ENCODE data around the gene ADH1C. TPM values are rescaled to one million over a fixed set of nuclear protein-coding genes. Genes with fewer than 3 reads are reported as not detected.

ADH1C gene
- total RNA-seq: 100 to 1,000 TPM in 2 of 4 donors, 10 to 100 TPM in 2; 28.1 to 496 (median 231) TPM

- Histone ChIP-seq H3K36me3 (no peaks in the 10 kb centered on the region), H3K27me3 (no peaks in the 10 kb centered on the region), H3K4me3 (peak within 1 kb of the TSS in 3 of 4 donors; percentile 26 to 42 (median 27)), H3K27ac (peak within 1 kb of the TSS; percentile 66 to 75 (median 72)), H3K9me3 (no peaks in the 10 kb centered on the region), H3K4me1 (peaks cover 5 to 25% (median 11%) of the 10 kb centered on the region in 4 donors)
- intact Hi-C loops (cut with DNase I; ENCODE audit: low total_unique reads) (no loop called here), in situ Hi-C loops (cut with MboI; ENCODE audit: low pct_ligation_motif_present in 1 of 4, low pct_unique_long_range_greater_than_20kb in 1 of 4, low sequenced_read_pairs in 3 of 4) (no loop called here)
- TF ChIP-seq POLR2A (IDR thresholded peaks at IDR 0.05): peak; percentile 88
- no peak for TF ChIP-seq EP300 (IDR thresholded peaks at IDR 0.05; ENCODE audit: low read depth)
- TF ChIP-seq POLR2AphosphoS5 (IDR thresholded peaks at IDR 0.05): peak; percentile 69 to 97 (median 91)
- TF ChIP-seq CTCF (IDR thresholded peaks at IDR 0.05): no peak
- DNase-seq: peak; percentile 28
- 27 to 31% methylated on average over 8 to 10 of the region's 10 CpGs for WGBS, 2 donors (ENCODE audit: low coverage in 1 of 2)
These were observed at the start of gene ADH1C for GRCh38 chr4:99352602-99353537. ADH1C (minus strand) TSS chr4:99352746; CDS start chr4:99352675, 71 bp downstream.

- H3K9me3 ChIP-seq: no peaks in the 10 kb centered on the region
- in situ Hi-C loops (cut with MboI; ENCODE audit: low pct_ligation_motif_present in 1 of 4, low pct_unique_long_range_greater_than_20kb in 1 of 4, low sequenced_read_pairs in 3 of 4) (loop anchor here (10.0 to 25.0 kb wide), 5 partner anchors 196 to 439 kb away; partner anchors contain the start of gene METAP1 (in 1 of the 4)), intact Hi-C loops (cut with DNase I; ENCODE audit: low total_unique reads) (loop anchor here (10.0 kb wide), 2 partner anchors 76 to 196 kb away; partner anchors contain the start of gene ADH1B)
- H3K36me3 ChIP-seq: no peaks in the 10 kb centered on the region
- peaks cover 4 to 30% (median 19%) of the 10 kb centered on the region in 4 donors for H3K4me1 ChIP-seq
- DNase-seq: no peak
- TF ChIP-seq POLR2A (IDR thresholded peaks at IDR 0.05) (no peak), CTCF (IDR thresholded peaks at IDR 0.05) (no peak), POLR2AphosphoS5 (IDR thresholded peaks at IDR 0.05) (no peak), EP300 (IDR thresholded peaks at IDR 0.05; ENCODE audit: low read depth) (no peak)
- no peak overlapping the region for H3K27ac ChIP-seq
- no peaks in the 10 kb centered on the region for H3K27me3 ChIP-seq
- H3K4me3 ChIP-seq: no peak overlapping the region
These were observed 48.3 kb upstream of the ADH1C start for GRCh38 chr4:99400831-99401230.

GRCh38 chr4:99399017-99399416 lies 46.5 kb upstream of the ADH1C start:
- no peak overlapping the region for H3K4me3 ChIP-seq
- H3K9me3 ChIP-seq: no peaks in the 10 kb centered on the region
- no peak for DNase-seq
- no peaks in the 10 kb centered on the region for H3K27me3 ChIP-seq
- H3K4me1 ChIP-seq: peaks cover 8 to 32% (median 18%) of the 10 kb centered on the region in 4 donors
- 46% methylated on average over 1 of the region's 1 CpG; no CpG with 5 or more reads in 1 of the 2 donors for WGBS, 2 donors (ENCODE audit: low coverage in 1 of 2)
- no peak overlapping the region for H3K27ac ChIP-seq
- H3K36me3 ChIP-seq: no peaks in the 10 kb centered on the region
- in situ Hi-C loops (cut with MboI; ENCODE audit: low pct_ligation_motif_present in 1 of 4, low pct_unique_long_range_greater_than_20kb in 1 of 4, low sequenced_read_pairs in 3 of 4): no loop called here
- no peak for TF ChIP-seq POLR2AphosphoS5 (IDR thresholded peaks at IDR 0.05)
- no peak for TF ChIP-seq CTCF (IDR thresholded peaks at IDR 0.05)
- TF ChIP-seq POLR2A (IDR thresholded peaks at IDR 0.05): no peak
- no peak for TF ChIP-seq EP300 (IDR thresholded peaks at IDR 0.05; ENCODE audit: low read depth)
- intact Hi-C loops (cut with DNase I; ENCODE audit: low total_unique reads): no loop called here

GRCh38 chr4:99395595-99396364 lies 43.2 kb upstream of the ADH1C start:
- intact Hi-C loops (cut with DNase I; ENCODE audit: low total_unique reads): no loop called here
- Histone ChIP-seq H3K36me3 (no peaks in the 10 kb centered on the region), H3K27me3 (no peaks in the 10 kb centered on the region), H3K4me1 (peaks cover 8 to 19% (median 13%) of the 10 kb centered on the region in 4 donors), H3K4me3 (no peak overlapping the region), H3K9me3 (no peaks in the 10 kb centered on the region), H3K27ac (peak overlapping the region in 3 of 4 donors; percentile 31 to 71 (median 59))
- DNase-seq: no peak
- WGBS, 2 donors (ENCODE audit: low coverage in 1 of 2): 60 to 81% methylated on average over 2 to 3 of the region's 3 CpGs
- no peak for TF ChIP-seq POLR2A (IDR thresholded peaks at IDR 0.05)
- no peak for TF ChIP-seq EP300 (IDR thresholded peaks at IDR 0.05; ENCODE audit: low read depth)
- no peak for TF ChIP-seq POLR2AphosphoS5 (IDR thresholded peaks at IDR 0.05)
- no peak for TF ChIP-seq CTCF (IDR thresholded peaks at IDR 0.05)
- in situ Hi-C loops (cut with MboI; ENCODE audit: low pct_ligation_motif_present in 1 of 4, low pct_unique_long_range_greater_than_20kb in 1 of 4, low sequenced_read_pairs in 3 of 4): no loop called here
